Pancreas (tissue), 10 donors: Measurements from ENCODE around the gene MACROH2A1. TPM values are rescaled to one million over a fixed set of nuclear protein-coding genes. Genes with fewer than 3 reads are reported as not detected.

ENCODE experiments used
- ATAC-seq, 4 donors: fragments of 200-7000 bp; cut with Tn5 transposase; one replicate each; pipeline versions ENCODE4 v1.8.0 to v1.9.1; 2020; ENCODE audit warnings: mild to moderate bottlenecking in 4 of 4, moderate library complexity in 4 of 4
- DNase-seq, 6 donors: peaks; one replicate each; pipeline ENCODE4 v3.0.0-alpha.2; 2020
- FAIRE-seq: peaks from 2 replicates; lab custom pipeline; 2012; peaks lifted over from hg19 to GRCh38; lab: Jason Lieb, UNC
- H3K27ac ChIP-seq, 4 donors: fragments of 200-600 bp; sonication (generic); 1 replicate in 3 of 4; 2 replicates in 1 of 4; pipeline versions ENCODE4 v1.5.0 to v1.8.0; 2020
- H3K27me3 ChIP-seq, 4 donors: fragments of 200-600 bp; one replicate each; pipeline ENCODE4 v1.8.0; 2021
- H3K36me3 ChIP-seq, 3 donors: fragments of 200-600 bp; sonication (generic) in 1 of 3; one replicate each; pipeline versions ENCODE4 v1.5.0 to v1.8.0; 2020 to 2021
- H3K4me1 ChIP-seq, 3 donors: fragments of 200-600 bp; one replicate each; pipeline ENCODE4 v1.8.0; 2021
- H3K4me3 ChIP-seq, 4 donors: fragments of 200-600 bp; sonication (generic) in 2 of 4; one replicate each; pipeline versions ENCODE4 v1.5.0 to v1.8.0; 2020 to 2021
- H3K9me3 ChIP-seq, 4 donors: fragments of 200-600 bp; one replicate each; pipeline ENCODE4 v1.8.0; 2021
- CTCF ChIP-seq, 4 donors: fragments of 200-600 bp; sonication (generic) in 3 of 4; IDR thresholded peaks; one replicate each; pipeline versions ENCODE4 v1.5.0 to v1.8.0; 2021; ENCODE audit warnings: antibody characterized with exemption in 4 of 4
- WGBS, 2 donors: extraction: QIAGEN DNeasy Blood & Tissue Kit; methylation state at CpG; one replicate each; pipeline ENCODE4 v1.1.7; 2013; 5-methylcytosine and 5-hydroxymethylcytosine counted together
- intact Hi-C, 3 donors: fragments of 100-400 bp; cut with DNase I; formaldehyde crosslinking; loops; one replicate each; pipeline versions ENCODE4 v1.11.1 to v1.14.2; 2022
- polyA plus RNA-seq, 2 donors: library from polyadenylated mRNA; stranded (reverse); fragments of 200-250 nt; gene quantifications; one replicate each; pipeline ENCODE4 v1.2.3, GENCODE V29; 2013
- total RNA-seq, 6 donors: library from RNA; stranded (reverse); fragmentation: NEBNext Ultra II Directional in 4 of 6; extraction: Animal tissue kit (Norgen Biotek cat#: 25700) in 4 of 6; gene quantifications; one replicate each; pipeline versions ENCODE4 v1.2.1 to v1.2.4, GENCODE V29; 2021 to 2023
- donor health status: healthy with polysubstance abuse.
- donor health status: DM: no; HTN: no; CAD: no; lungs with moderate emphysema.
- donor health status: DM: no; HTN: no; CAD: no.
- donor health status: control.
- donor health status: control.
- donor health status: Bipolar disorder and iron deficiency.
- donor health status: DM: yes; HTN: yes; CAD: no.
- donor health status: DM: no; HTN: no; CAD: no.
- donor health status: DM: no; HTN: no; CAD: no.
- donor health status: DM: yes; HTN: yes; CAD: no.

Gene MACROH2A1
- total and polyA plus RNA-seq, 8 donors = 25.7 to 72.1 (median 43.7) TPM

GRCh38 chr5:135359374-135360165 is 39.5 kb downstream of the MACROH2A1 start:
- Histone ChIP-seq H3K4me1 (no peaks in the 10 kb centered on the region), H3K36me3 (peaks cover 0 to 32% (median 0%) of the 10 kb centered on the region in 3 donors), H3K27ac (no peak overlapping the region), H3K9me3 (no peaks in the 10 kb centered on the region), H3K27me3 (no peaks in the 10 kb centered on the region), H3K4me3 (no peak overlapping the region)
- DNase-seq = no peak
- WGBS, 2 donors = 93 to 94% methylated on average over 8 of the region's 8 CpGs
- no peak for FAIRE-seq
- intact Hi-C loops = no loop called here
- no peak for TF ChIP-seq CTCF (IDR thresholded peaks at IDR 0.05)
- ATAC-seq = no peak

- ATAC-seq (no peak), DNase-seq (no peak), FAIRE-seq (no peak)
- Histone ChIP-seq H3K36me3 (peaks cover 0 to 32% (median 0%) of the 10 kb centered on the region in 3 donors), H3K27me3 (no peaks in the 10 kb centered on the region), H3K27ac (no peak overlapping the region), H3K9me3 (no peaks in the 10 kb centered on the region), H3K4me3 (no peak overlapping the region), H3K4me1 (no peaks in the 10 kb centered on the region)
- intact Hi-C loops = no loop called here
- TF ChIP-seq CTCF (IDR thresholded peaks at IDR 0.05) = no peak
Observed at GRCh38 chr5:135357685-135358084, 41.3 kb downstream of the MACROH2A1 start.

DNA sequence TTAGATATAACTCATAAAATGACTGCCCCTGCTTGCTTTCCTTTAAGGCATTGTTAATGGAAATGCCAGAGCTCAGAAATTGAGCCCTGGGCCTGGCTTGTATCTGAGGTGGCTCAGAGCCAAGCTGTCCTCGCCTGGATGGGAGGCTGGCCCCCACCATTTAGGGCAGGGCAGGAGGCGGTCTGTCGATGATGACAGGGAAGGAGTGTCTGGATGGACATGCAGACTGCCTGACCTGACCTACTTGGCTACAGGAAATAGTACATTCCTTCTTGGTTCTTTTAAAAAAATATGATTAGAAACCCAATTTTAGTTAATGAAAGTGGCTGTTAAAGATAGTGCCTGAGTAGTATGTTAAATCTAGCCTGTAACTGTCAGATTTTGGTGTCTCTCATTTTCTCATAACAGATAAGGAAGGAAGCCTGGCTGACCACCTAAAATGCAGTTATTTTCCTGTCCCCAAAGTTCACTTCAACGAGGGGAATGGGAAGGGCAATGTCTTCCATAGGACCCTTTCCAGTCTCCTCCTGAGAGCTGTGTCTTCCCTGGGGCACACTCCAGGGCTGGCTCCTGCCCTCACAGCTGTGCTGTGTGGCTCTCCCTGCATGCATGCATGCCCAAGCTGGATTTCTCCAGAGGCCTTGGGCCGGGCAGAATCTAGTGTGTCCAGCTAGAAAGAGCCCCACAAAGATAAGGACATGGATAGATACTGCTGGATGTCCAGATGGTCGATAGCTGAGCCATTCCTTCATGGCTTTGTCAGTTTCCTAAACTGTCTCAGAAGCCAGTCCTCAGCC is 42.3 kb downstream of the MACROH2A1 start:
- FAIRE-seq = no peak
- H3K4me3 ChIP-seq = no peak overlapping the region
- peak in 3 of 4 donors; percentile 44 to 69 (median 61) for ATAC-seq
- intact Hi-C loops = no loop called here
- no peaks in the 10 kb centered on the region for H3K4me1 ChIP-seq
- no peak for DNase-seq
- no peak for TF ChIP-seq CTCF (IDR thresholded peaks at IDR 0.05)
- no peaks in the 10 kb centered on the region for H3K9me3 ChIP-seq
- H3K27me3 ChIP-seq = no peaks in the 10 kb centered on the region
- peaks cover 0 to 32% (median 0%) of the 10 kb centered on the region in 3 donors for H3K36me3 ChIP-seq
- H3K27ac ChIP-seq = no peak overlapping the region
- WGBS, 2 donors = 67 to 73% methylated on average over 6 of the region's 6 CpGs

DNA sequence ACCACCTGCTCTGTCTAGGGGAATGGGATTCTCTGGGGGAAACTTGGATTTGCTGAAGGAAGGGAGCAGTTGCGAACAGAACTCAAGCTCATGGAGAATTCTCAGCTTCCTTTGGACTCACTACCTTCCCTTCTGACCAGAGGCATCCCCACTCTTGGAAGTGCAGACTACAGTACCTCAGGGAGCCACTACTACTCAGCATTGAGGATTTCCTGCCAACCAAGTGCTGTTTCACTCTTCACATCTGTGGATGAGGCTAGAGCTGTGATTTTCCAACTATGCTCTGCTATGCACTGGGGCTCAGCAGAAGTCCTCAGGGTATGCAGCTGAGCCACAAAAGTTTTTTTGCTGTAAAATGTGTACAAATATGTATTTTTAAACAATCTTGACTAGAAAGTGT is 43.9 kb downstream of the MACROH2A1 start:
- no peaks in the 10 kb centered on the region for H3K4me1 ChIP-seq
- WGBS, 2 donors = 100% methylated on average over 1 of the region's 1 CpG

More for the DNA sequence above, 43.9 kb downstream of the MACROH2A1 start:
- Histone ChIP-seq H3K4me3 (no peak overlapping the region), H3K36me3 (peaks cover 0 to 29% (median 0%) of the 10 kb centered on the region in 3 donors), H3K27ac (no peak overlapping the region), H3K27me3 (no peaks in the 10 kb centered on the region), H3K9me3 (no peaks in the 10 kb centered on the region)
- no peak for TF ChIP-seq CTCF (IDR thresholded peaks at IDR 0.05)
- FAIRE-seq = no peak
- intact Hi-C loops = no loop called here
- DNase-seq = no peak
- ATAC-seq = peak in 1 of 4 donors; percentile 39
